Body of pancreas (tissue), 4 donors: ENCODE data around the gene PREP.

Source experiments
- CTCF ChIP-seq, 7 experiments: fragments of 450-650 bp in 4 of 7; fragments of 200-600 bp in 3 of 7; sonication (generic) in 3 of 7; IDR thresholded peaks; one replicate each; pipeline ENCODE4 v1.5.1; 2016 to 2019; ENCODE audit warnings: antibody characterized with exemption in 7 of 7
- POLR2A ChIP-seq, 3 donors: fragments of 450-650 bp; IDR thresholded peaks; one replicate each; pipeline ENCODE4 v1.6.1; 2016; ENCODE audit warnings: antibody characterized with exemption in 3 of 3, mild to moderate bottlenecking in 2 of 3

GRCh38 chr6:105428342-105428957 lies 25.6 kb upstream of the PREP start:
- TF ChIP-seq CTCF (IDR thresholded peaks at IDR 0.05) (no peak), POLR2A (IDR thresholded peaks at IDR 0.05) (no peak)
